Upper lobe of left lung (tissue), 6 donors: ENCODE results near the gene ULK4. TPM values are rescaled to one million over a fixed set of nuclear protein-coding genes. Genes with fewer than 3 reads are reported as not detected.

ENCODE experiments used
- ATAC-seq, 2 donors: fragments of 200-7000 bp; cut with Tn5 transposase; one replicate each; pipeline ENCODE4 v1.9.1; 2022; ENCODE audit warnings: mild to moderate bottlenecking in 2 of 2, moderate library complexity in 2 of 2; ENCODE audit not compliant: low FRiP score in 2 of 2
- DNase-seq, 2 donors: peaks; one replicate each; pipeline ENCODE4 v3.0.0-alpha.2; 2019 to 2020
- H3K27ac ChIP-seq, 4 donors: fragments of 200-600 bp; sonication (generic); one replicate each; pipeline ENCODE4 v1.5.1; 2016 to 2019
- H3K27me3 ChIP-seq, 4 donors: fragments of 200-600 bp; sonication (generic); one replicate each; pipeline ENCODE4 v1.5.1; 2017 to 2019
- H3K36me3 ChIP-seq, 4 donors: fragments of 200-600 bp; sonication (generic); one replicate each; pipeline ENCODE4 v1.5.1; 2016 to 2019
- H3K4me1 ChIP-seq, 4 donors: fragments of 200-600 bp; sonication (generic); one replicate each; pipeline ENCODE4 v1.5.1; 2018 to 2019
- H3K4me3 ChIP-seq, 4 donors: fragments of 200-600 bp; sonication (generic); one replicate each; pipeline ENCODE4 v1.5.1; 2017 to 2019; ENCODE audit warnings: mild to moderate bottlenecking in 2 of 4, moderate library complexity in 1 of 4
- H3K9me3 ChIP-seq, 4 donors: fragments of 200-600 bp; sonication (generic); one replicate each; pipeline ENCODE4 v1.5.1; 2018 to 2019
- EP300 ChIP-seq, 4 donors: sonication (generic); formaldehyde crosslinking; IDR thresholded peaks; one replicate each; pipeline ENCODE4 v1.5.1; 2017; ENCODE audit warnings: antibody characterized with exemption in 4 of 4, control low read depth in 2 of 4
- POLR2A ChIP-seq, 4 donors: fragments of 450-650 bp; IDR thresholded peaks; one replicate each; pipeline ENCODE4 v1.5.1; 2016 to 2017; ENCODE audit warnings: antibody characterized with exemption in 4 of 4, mild to moderate bottlenecking in 2 of 4
- POLR2AphosphoS5 ChIP-seq, 2 donors: sonication (generic); formaldehyde crosslinking; IDR thresholded peaks; one replicate each; pipeline ENCODE4 v1.5.1; 2017; ENCODE audit warnings: antibody characterized with exemption in 2 of 2
- WGBS, 2 donors: methylation state at CpG; one replicate each; pipeline ENCODE4 v1.1.5; 2017 to 2018; 5-methylcytosine and 5-hydroxymethylcytosine counted together
- total RNA-seq, 6 donors: library from RNA; depleted of rRNA in 4 of 6; stranded (reverse); fragments of >200 nt in 4 of 6; gene quantifications; one replicate each; pipeline versions ENCODE4 v1.1.0 to v1.2.1, GENCODE V29; 2016 to 2021
- TF ChIP-seq, protein P1 (sequence below), 6 experiments: fragments of 450-650 bp in 4 of 6; fragments of 200-600 bp in 2 of 6; sonication (generic) in 2 of 6; IDR thresholded peaks; one replicate each; pipeline ENCODE4 v1.5.1; 2016 to 2019; ENCODE audit warnings: antibody characterized with exemption in 6 of 6
- donor health status: DM: no; HTN: no; CAD: no; lungs with moderate emphysema.
- donor health status: DM: no; HTN: yes; CAD: no; lungs with severe emphysema.

ULK4 gene
- total RNA-seq, 6 donors from 2014 or later: 9.4 to 76.5 (median 28.1) TPM

DNA sequence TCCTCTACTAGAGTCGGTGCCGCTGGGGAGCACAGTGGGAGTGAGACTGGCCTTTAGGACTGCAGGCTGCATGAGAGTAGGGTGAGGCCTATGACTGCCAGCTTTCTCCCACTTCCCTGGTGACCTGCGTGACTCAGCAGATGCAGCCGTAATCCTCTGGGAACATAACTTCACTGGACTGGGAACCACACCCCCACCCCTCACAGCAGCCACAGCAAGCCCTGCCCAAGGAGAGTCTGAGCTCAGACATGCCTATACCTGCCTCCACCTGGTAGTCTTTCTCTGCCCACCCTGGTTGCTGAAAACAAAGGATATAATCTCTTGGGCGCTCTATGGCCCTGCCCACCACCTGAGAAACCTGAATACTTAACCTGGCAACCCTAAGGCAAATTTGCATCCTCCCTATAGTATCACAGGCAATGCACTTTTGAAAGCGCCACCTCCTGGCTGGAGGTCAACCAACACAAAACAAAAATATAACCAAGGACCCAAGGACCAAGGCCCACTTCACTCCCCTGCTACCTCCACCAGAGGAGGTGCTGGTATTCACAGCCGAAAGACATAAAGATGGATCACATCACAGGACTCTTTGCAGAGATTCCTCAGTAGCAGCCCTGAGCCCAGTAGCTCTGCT, 453.7 kb downstream of the ULK4 start:
- 96 to 100% methylated on average over 4 to 7 of the region's 7 CpGs for WGBS, 2 donors

DNA sequence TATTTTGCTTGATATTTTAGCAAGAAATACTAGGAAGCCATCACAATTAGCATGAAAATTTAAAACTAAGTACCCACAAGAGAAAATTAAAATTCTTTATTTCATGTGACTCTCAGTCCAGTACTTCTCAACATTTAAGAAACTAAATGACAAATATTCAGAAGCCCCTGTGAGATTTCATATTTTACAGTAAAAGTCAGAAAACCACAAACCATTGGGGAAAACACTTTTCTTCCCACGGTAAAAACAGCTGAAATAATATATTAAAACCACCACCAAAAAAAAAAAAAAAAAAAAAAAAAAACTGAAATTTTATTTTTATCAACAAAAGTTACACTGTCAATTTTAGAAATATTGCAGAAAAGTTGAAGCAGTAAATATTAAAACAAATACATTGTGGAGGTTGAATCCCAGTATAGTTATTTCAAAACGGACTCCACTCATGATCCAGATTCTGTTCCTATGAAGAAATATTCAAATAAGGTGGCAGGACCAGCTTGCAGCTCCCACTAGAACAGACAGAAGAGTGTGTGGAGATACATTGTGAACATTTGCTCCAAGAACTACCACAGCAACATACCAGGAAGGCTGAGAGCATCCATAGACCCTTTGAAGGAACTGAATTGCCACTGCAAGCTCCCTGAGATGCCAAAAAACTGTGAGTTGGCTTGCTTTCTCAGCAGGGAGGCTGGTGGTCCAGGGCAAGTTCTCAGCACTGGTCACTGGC, 454.4 kb downstream of the ULK4 start:
- no peak for ATAC-seq
- H3K27ac ChIP-seq: no peak overlapping the region
- H3K9me3 ChIP-seq: no peaks in the 10 kb centered on the region
- no peaks in the 10 kb centered on the region for H3K27me3 ChIP-seq
- TF ChIP-seq, protein P1, sequence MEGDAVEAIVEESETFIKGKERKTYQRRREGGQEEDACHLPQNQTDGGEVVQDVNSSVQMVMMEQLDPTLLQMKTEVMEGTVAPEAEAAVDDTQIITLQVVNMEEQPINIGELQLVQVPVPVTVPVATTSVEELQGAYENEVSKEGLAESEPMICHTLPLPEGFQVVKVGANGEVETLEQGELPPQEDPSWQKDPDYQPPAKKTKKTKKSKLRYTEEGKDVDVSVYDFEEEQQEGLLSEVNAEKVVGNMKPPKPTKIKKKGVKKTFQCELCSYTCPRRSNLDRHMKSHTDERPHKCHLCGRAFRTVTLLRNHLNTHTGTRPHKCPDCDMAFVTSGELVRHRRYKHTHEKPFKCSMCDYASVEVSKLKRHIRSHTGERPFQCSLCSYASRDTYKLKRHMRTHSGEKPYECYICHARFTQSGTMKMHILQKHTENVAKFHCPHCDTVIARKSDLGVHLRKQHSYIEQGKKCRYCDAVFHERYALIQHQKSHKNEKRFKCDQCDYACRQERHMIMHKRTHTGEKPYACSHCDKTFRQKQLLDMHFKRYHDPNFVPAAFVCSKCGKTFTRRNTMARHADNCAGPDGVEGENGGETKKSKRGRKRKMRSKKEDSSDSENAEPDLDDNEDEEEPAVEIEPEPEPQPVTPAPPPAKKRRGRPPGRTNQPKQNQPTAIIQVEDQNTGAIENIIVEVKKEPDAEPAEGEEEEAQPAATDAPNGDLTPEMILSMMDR (IDR thresholded peaks at IDR 0.05): no peak
- no peak for TF ChIP-seq POLR2AphosphoS5 (IDR thresholded peaks at IDR 0.05)
- TF ChIP-seq POLR2A (IDR thresholded peaks at IDR 0.05): no peak
- no peak for TF ChIP-seq EP300 (IDR thresholded peaks at IDR 0.05)
- H3K36me3 ChIP-seq: no peaks in the 10 kb centered on the region
- H3K4me3 ChIP-seq: no peak overlapping the region
- no peaks in the 10 kb centered on the region for H3K4me1 ChIP-seq
- 75 to 86% methylated on average over 2 of the region's 2 CpGs for WGBS, 2 donors
- DNase-seq: no peak

More for the DNA sequence above, 453.7 kb downstream of the ULK4 start:
- ATAC-seq (no peak), DNase-seq (no peak)
- Histone ChIP-seq H3K4me1 (no peaks in the 10 kb centered on the region), H3K4me3 (no peak overlapping the region), H3K27ac (no peak overlapping the region), H3K36me3 (no peaks in the 10 kb centered on the region), H3K27me3 (no peaks in the 10 kb centered on the region), H3K9me3 (no peaks in the 10 kb centered on the region)
- TF ChIP-seq, protein P1 (IDR thresholded peaks at IDR 0.05): no peak
- TF ChIP-seq EP300 (IDR thresholded peaks at IDR 0.05): no peak
- no peak for TF ChIP-seq POLR2AphosphoS5 (IDR thresholded peaks at IDR 0.05)
- no peak for TF ChIP-seq POLR2A (IDR thresholded peaks at IDR 0.05)

DNA sequence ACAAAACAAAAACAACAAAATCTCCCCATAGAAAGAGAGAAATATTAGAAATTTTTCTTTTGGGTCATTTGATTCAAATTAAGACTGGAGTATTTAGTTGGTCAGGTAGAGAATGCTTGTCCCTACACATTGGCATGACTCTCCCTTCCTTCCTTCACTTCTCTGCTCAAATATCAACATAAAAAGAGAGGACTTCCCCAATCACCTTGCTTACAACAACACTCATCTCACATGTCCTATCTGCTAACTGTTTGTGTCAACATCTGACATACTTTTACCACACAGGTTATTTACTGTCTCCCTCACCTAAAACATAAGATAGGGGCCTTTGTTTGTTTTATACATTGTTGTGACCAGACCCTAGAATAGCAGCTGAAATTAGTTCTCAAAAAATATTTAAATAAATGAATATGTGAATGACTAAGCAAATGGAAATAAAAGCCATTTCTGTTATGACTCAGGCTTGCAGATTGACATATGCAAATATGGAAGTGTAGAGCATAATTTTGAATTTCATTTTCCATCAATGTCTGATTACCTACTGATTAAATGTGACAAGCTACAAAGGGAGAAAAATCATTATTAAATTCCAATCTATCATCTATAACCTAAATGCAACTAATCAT, 457.8 kb downstream of the ULK4 start:
- H3K4me3 ChIP-seq: no peak overlapping the region
- H3K27ac ChIP-seq: no peak overlapping the region
- no peaks in the 10 kb centered on the region for H3K4me1 ChIP-seq
- TF ChIP-seq POLR2A (IDR thresholded peaks at IDR 0.05) (no peak), POLR2AphosphoS5 (IDR thresholded peaks at IDR 0.05) (no peak), EP300 (IDR thresholded peaks at IDR 0.05) (no peak)
- TF ChIP-seq, protein P1 (IDR thresholded peaks at IDR 0.05): no peak
- ATAC-seq: no peak
- H3K27me3 ChIP-seq: no peaks in the 10 kb centered on the region
- DNase-seq: no peak
- H3K36me3 ChIP-seq: no peaks in the 10 kb centered on the region
- no peaks in the 10 kb centered on the region for H3K9me3 ChIP-seq

DNA sequence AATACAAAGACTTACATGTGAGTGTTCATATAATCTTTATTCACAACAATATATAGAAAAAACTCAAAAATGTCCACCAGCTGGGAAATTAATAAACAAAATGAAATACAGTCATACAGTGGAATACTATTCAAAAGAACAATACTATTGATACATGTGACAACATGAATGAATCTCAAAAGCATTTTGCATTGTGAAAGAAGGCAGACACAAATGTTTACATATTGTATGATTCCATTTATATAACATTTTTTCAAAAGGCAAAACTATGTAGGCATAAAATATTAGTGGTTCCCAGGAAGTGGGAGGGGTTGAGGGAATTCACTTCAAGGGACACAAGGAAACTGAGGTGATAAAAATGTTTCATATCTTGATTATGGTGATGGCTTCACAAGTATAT, 459.4 kb downstream of the ULK4 start:
- Histone ChIP-seq H3K27ac (no peak overlapping the region), H3K9me3 (no peaks in the 10 kb centered on the region), H3K36me3 (no peaks in the 10 kb centered on the region), H3K4me3 (no peak overlapping the region), H3K4me1 (no peaks in the 10 kb centered on the region), H3K27me3 (no peaks in the 10 kb centered on the region)
- ATAC-seq (no peak), DNase-seq (no peak)
- TF ChIP-seq POLR2A (IDR thresholded peaks at IDR 0.05): no peak
- no peak for TF ChIP-seq POLR2AphosphoS5 (IDR thresholded peaks at IDR 0.05)
- TF ChIP-seq, protein P1 (IDR thresholded peaks at IDR 0.05): no peak
- no peak for TF ChIP-seq EP300 (IDR thresholded peaks at IDR 0.05)
